ENCODE measurements around the gene PIP5K1C. TPM values are rescaled to one million over a fixed set of nuclear protein-coding genes. Genes with fewer than 3 reads are reported as not detected.
"Not testable (repeated sequence)": the region's sequence is repeated elsewhere in the genome, so short reads cannot be mapped to it uniquely, and the experiment has no call there.

PIP5K1C gene
- total RNA-seq, 1 experiment from 2014 or later, result 29.0 TPM

DNA sequence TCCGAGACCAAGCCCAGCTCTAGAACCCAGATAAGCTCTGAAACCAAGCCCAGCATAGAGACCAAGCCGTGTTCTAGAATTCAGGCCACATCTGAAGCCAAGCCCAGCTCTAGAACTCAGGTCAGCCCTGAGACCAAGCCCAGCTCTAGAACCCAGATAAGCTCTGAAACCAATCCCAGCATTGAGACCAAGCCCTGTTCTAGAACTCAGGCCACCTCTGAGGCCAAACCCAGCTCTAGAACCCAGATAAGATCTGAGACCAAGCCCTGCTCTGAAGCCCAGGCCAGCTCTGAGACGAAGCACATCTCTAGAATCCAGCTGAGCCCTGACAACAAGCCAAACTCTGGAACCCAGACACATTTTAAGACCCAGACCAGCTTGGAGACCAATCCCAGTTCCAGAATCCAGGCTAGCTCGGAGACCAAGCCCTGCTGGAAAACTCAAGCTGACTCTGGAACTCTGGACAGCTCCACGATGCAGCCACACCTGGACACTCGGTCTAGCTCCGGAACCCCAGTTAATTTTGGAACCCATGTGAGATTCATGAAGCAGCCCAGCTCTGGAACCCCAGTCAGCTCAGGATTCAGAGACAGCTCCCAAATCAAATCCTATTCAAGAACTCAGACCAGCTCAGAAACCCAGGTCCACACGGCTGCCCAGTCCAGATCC lies 109.1 kb downstream of the PIP5K1C start:
- DNase-seq (ENCODE audit: low read depth), result no peak

DNA sequence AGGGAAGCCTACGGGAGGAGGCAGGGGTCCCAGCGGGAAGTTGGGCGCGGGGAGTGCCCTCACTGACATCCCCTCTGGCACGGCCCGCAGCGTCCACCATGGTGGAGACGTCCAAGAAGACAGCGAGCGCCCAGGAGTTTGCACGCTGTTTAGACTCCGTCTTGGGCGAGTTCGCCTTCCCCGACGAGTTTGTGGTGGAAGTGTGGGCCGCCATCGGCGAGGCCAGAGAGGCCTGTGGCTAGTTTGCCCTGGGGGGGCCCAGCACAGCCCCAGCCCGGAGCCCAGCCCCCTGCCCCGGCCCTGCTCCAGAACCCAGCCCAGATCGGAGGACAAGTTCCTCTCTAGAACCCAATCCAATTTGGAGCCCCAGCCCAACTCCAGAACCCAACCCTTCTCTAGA lies 110.3 kb downstream of the PIP5K1C start:
- DNase-seq (ENCODE audit: low read depth), result no peak

DNA sequence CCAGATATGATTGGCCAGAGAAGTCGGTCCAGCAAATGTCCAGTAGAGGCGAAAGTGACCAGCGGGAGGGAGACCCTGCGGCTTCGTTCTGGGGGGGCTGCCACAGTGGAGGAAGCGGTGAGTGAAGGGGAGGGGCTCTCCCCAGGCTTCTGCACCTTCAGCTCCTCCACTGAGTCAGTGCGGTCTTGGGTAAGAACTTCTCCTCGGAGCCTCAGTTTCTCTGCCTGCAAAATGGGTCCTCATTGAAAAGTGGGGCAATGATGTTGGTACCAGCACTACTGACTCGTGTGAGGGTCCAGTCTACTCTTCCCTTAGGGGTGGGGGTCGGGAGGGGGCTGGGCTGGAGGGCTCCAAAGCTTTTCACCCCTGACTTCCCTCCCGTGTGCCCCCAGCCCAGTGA lies 110.8 kb downstream of the PIP5K1C start:
- DNase-seq (ENCODE audit: low read depth), result no peak

GRCh38 chr19:3586707-3587346 lies 113.4 kb downstream of the PIP5K1C start:
- no peak for DNase-seq (ENCODE audit: low read depth)

DNA sequence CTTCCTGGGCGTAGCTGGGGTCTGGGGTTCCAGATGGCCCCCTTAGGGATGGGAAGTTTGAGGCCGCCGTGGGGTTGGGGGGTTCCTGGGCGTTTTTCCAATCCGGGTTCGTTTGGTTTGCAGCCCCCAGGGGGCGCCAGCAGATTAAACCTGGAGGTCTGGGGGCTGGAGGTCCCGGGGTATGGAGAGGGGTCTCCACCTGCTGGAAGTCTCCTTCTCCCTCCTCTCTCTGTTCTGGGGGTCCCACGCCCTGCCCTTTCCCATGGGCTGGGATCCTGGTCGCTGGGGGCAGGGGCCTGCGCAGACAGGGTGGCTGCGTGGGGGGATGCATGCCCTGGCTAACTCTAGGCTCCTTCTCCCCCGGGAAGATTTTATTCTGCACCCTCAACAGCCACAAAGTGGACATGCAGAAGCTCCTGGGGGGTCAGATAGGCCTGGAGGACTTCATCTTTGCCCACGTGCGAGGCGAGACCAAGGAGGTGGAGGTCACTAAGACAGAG lies 114.1 kb downstream of the PIP5K1C start:
- no peak for DNase-seq (ENCODE audit: low read depth)

DNA sequence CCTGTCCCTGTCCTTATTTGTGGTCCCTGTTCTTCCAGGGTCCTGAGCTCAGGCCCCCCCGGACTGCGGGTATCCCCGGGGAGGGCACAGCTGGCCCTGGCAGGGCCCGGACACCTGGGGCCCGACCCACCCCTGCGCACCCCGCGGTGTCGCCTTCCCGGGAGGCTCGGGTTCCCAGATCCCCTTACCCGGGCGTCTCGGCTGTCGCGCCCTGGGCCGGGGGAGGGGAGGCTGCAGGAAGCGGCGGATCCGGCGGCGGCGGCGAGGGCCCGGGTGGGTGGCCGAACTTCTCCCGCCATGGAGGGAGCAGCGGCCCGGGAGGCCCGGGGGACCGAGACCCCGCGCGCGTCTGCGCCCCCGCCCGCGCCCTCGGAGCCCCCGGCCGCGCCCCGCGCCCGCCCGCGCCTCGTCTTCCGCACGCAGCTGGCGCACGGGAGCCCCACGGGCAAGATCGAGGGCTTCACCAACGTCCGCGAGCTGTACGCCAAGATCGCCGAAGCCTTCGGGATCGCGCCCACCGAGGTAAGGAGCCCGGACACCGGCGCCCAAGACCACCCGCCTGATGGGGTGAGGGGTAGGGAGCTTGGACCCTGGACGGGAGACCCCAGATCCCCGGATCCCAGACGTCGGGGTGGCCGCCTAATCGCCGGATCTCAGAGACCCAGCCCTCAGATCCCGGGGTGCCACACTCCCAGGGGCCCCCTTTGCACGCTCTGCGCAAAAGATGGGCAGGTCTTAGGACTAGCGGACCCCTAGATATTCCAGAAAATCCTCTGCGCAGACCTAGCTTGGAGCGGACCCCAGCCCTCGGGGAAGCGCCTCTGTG lies 114.8 kb downstream of the PIP5K1C start, which contains the start of gene GIPC3:
GIPC3 (plus strand) TSS at position 178 of the 826 bp plus-strand sequence; CDS start at position 298, 120 bp downstream.
- DNase-seq (ENCODE audit: low read depth), result no peak

GRCh38 chr19:3584036-3584802 lies 116.0 kb downstream of the PIP5K1C start:
- not testable (repeated sequence) for DNase-seq (ENCODE audit: low read depth)

GRCh38 chr19:3581792-3582191 lies 118.5 kb downstream of the PIP5K1C start:
- DNase-seq (ENCODE audit: low read depth), result not testable (repeated sequence)

Other genes starting within 250 kb of the PIP5K1C start
- 0.40 TPM in 1 of 2 replicates, not detected in the other for gene SMIM24, start 219.9 kb downstream of the PIP5K1C start, total RNA-seq (2014; rRNA removed)
- gene SMIM44, start 217.0 kb downstream of the PIP5K1C start, total RNA-seq (2014; rRNA removed), result not detected in 2 replicates
- 25.0 and 26.2 TPM in 2 replicates for gene DOHH, start 199.8 kb downstream of the PIP5K1C start, total RNA-seq (2014; rRNA removed)
- gene FZR1, start 194.2 kb downstream of the PIP5K1C start, total RNA-seq (2014; rRNA removed), result 56.5 and 60.1 TPM in 2 replicates
- gene TEKTIP1, start 161.3 kb downstream of the PIP5K1C start, total RNA-seq (2014; rRNA removed), result not detected in 2 replicates
- gene MFSD12, start 142.9 kb downstream of the PIP5K1C start, total RNA-seq (2014; rRNA removed), result 115 and 145 TPM in 2 replicates
- gene HMG20B, start 127.5 kb downstream of the PIP5K1C start, total RNA-seq (2014; rRNA removed), result 127 and 135 TPM in 2 replicates
- 0.06 and 0.17 TPM in 2 replicates for gene GIPC3, start 115.0 kb downstream of the PIP5K1C start, total RNA-seq (2014; rRNA removed)
- 0.57 and 0.64 TPM in 2 replicates for gene TBXA2R, start 93.6 kb downstream of the PIP5K1C start, total RNA-seq (2014; rRNA removed)
- gene CACTIN, start 73.7 kb downstream of the PIP5K1C start, total RNA-seq (2014; rRNA removed), result 32.3 and 35.8 TPM in 2 replicates
- not detected in 2 replicates for gene TJP3, start 7.9 kb upstream of the PIP5K1C start, total RNA-seq (2014; rRNA removed)
- 19.3 and 28.5 TPM in 2 replicates for gene APBA3, start 61.2 kb upstream of the PIP5K1C start, total RNA-seq (2014; rRNA removed)
- gene MRPL54, start 62.2 kb upstream of the PIP5K1C start, total RNA-seq (2014; rRNA removed), result 38.0 and 50.2 TPM in 2 replicates
- not detected in 2 replicates for gene RAX2, start 71.8 kb upstream of the PIP5K1C start, total RNA-seq (2014; rRNA removed)
- gene MATK, start 85.9 kb upstream of the PIP5K1C start, total RNA-seq (2014; rRNA removed), result not detected in 2 replicates
- gene ZFR2, start 168.6 kb upstream of the PIP5K1C start, total RNA-seq (2014; rRNA removed), result not detected in 2 replicates
- gene ATCAY, start 180.2 kb upstream of the PIP5K1C start, total RNA-seq (2014; rRNA removed), result 0.06 TPM in 1 of 2 replicates, not detected in the other
- gene NMRK2, start 232.6 kb upstream of the PIP5K1C start, total RNA-seq (2014; rRNA removed), result not detected in 2 replicates